Liver (tissue), 9 donors: ENCODE measurements around the gene DAB1. TPM values are rescaled to one million over a fixed set of nuclear protein-coding genes. Genes with fewer than 3 reads are reported as not detected.
A peak's percentile ranks its signal among the peaks of the same experiment; 100 is the strongest.

ENCODE experiments used
- DNase-seq: peaks from one replicate; pipeline ENCODE4 v3.0.0-alpha.2; 2017; ENCODE audit warnings: low spot score
- H3K27ac ChIP-seq, 2 donors: one replicate each; pipeline ENCODE4 v1.7.0; 2013; ENCODE audit warnings: inconsistent platforms in 2 of 2, low read length in 2 of 2, control low read depth in 1 of 2, low read depth in 1 of 2, mild to moderate bottlenecking in 1 of 2
- H3K27me3 ChIP-seq, 4 donors: one replicate each; pipeline versions ENCODE4 v1.6.1 to v1.7.0; 2013; ENCODE audit warnings: low read length in 3 of 4, inconsistent platforms in 1 of 4, mild to moderate bottlenecking in 1 of 4, moderate library complexity in 1 of 4; ENCODE audit not compliant: control insufficient read depth in 4 of 4, insufficient read depth in 4 of 4
- H3K36me3 ChIP-seq, 4 donors: one replicate each; pipeline versions ENCODE4 v1.6.1 to v1.7.0; 2013; ENCODE audit warnings: low read length in 3 of 4, mild to moderate bottlenecking in 3 of 4, low read depth in 1 of 4, moderate library complexity in 1 of 4; ENCODE audit not compliant: control insufficient read depth in 4 of 4, insufficient read depth in 3 of 4
- H3K4me1 ChIP-seq, 4 donors: one replicate each; pipeline versions ENCODE4 v1.6.1 to v1.7.0; 2013; ENCODE audit warnings: low read length in 3 of 4, mild to moderate bottlenecking in 3 of 4, moderate library complexity in 1 of 4; ENCODE audit not compliant: control insufficient read depth in 4 of 4, insufficient read depth in 4 of 4
- H3K4me3 ChIP-seq, 3 donors: one replicate each; pipeline versions ENCODE4 v1.6.1 to v1.7.0; 2013; ENCODE audit warnings: low read length in 3 of 3, control low read depth in 1 of 3, low read depth in 1 of 3, mild to moderate bottlenecking in 1 of 3
- H3K9ac ChIP-seq, 2 donors: one replicate each; pipeline ENCODE4 v1.7.0; 2013; ENCODE audit warnings: low read length in 2 of 2, mild to moderate bottlenecking in 2 of 2, moderate library complexity in 2 of 2, control low read depth in 1 of 2, low read depth in 1 of 2
- H3K9me3 ChIP-seq, 4 donors: one replicate each; pipeline versions ENCODE4 v1.6.1 to v1.7.0; 2013; ENCODE audit warnings: low read length in 3 of 4; ENCODE audit not compliant: control insufficient read depth in 4 of 4
- CTCF ChIP-seq: fragments of 150-350 bp; IDR thresholded peaks from 2 replicates; pipeline ENCODE4 v1.5.1; 2017; ENCODE audit warnings: improper control_type of control experiment, low read depth, low read length; ENCODE audit not compliant: missing input control
- EGR1 ChIP-seq, 2 donors: IDR thresholded peaks; 2 replicates each; pipeline ENCODE4 v1.6.1; 2016 to 2018; ENCODE audit warnings: antibody characterized with exemption in 2 of 2, low read depth in 2 of 2
- FOXA1 ChIP-seq: IDR thresholded peaks from 2 replicates; pipeline ENCODE4 v1.6.1; 2016; ENCODE audit warnings: antibody characterized with exemption
- FOXA2 ChIP-seq: IDR thresholded peaks from 2 replicates; pipeline ENCODE4 v1.6.1; 2016; ENCODE audit warnings: antibody characterized with exemption
- GABPA ChIP-seq, 2 donors: IDR thresholded peaks in 1 of 2; conservative IDR thresholded peaks in 1 of 2; 2 replicates each; pipeline ENCODE4 v1.6.1; 2016; ENCODE audit warnings: antibody characterized with exemption in 2 of 2, mild to moderate bottlenecking in 1 of 2, moderate library complexity in 1 of 2
- HNF4A ChIP-seq, 2 donors: conservative IDR thresholded peaks; 2 replicates each; pipeline ENCODE4 v1.6.1; 2016; ENCODE audit warnings: antibody characterized with exemption in 2 of 2, mild to moderate bottlenecking in 2 of 2
- JUND ChIP-seq, 2 donors: IDR thresholded peaks; 2 replicates each; pipeline ENCODE4 v1.6.1; 2016; ENCODE audit warnings: antibody characterized with exemption in 2 of 2
- NR2F2 ChIP-seq: IDR thresholded peaks from 2 replicates; pipeline ENCODE4 v1.6.1; 2016; ENCODE audit warnings: antibody characterized with exemption
- RAD21 ChIP-seq, 2 donors: IDR thresholded peaks; 2 replicates each; pipeline ENCODE4 v1.6.1; 2016; ENCODE audit warnings: antibody characterized with exemption in 2 of 2, mild to moderate bottlenecking in 2 of 2
- REST ChIP-seq: IDR thresholded peaks from 2 replicates; pipeline ENCODE4 v1.6.1; 2016; ENCODE audit warnings: antibody characterized with exemption, mild to moderate bottlenecking
- RXRA ChIP-seq, 2 donors: IDR thresholded peaks; 2 replicates each; pipeline ENCODE4 v1.6.1; 2017 to 2018; ENCODE audit warnings: antibody characterized with exemption in 2 of 2, mild to moderate bottlenecking in 1 of 2
- SP1 ChIP-seq: IDR thresholded peaks from 2 replicates; pipeline ENCODE4 v1.6.1; 2018; ENCODE audit warnings: antibody characterized with exemption, mild to moderate bottlenecking
- TAF1 ChIP-seq: conservative IDR thresholded peaks from 2 replicates; pipeline ENCODE4 v1.6.1; 2016; ENCODE audit warnings: antibody characterized with exemption, mild to moderate bottlenecking
- YY1 ChIP-seq: IDR thresholded peaks from 2 replicates; pipeline ENCODE4 v1.6.1; 2016; ENCODE audit warnings: antibody characterized with exemption, mild to moderate bottlenecking
- WGBS: extraction: QIAGEN DNeasy Blood & Tissue Kit; methylation state at CpG from one replicate; pipeline ENCODE4 v1.1.7; 2013; 5-methylcytosine and 5-hydroxymethylcytosine counted together
- polyA plus RNA-seq, 2 donors: library from polyadenylated mRNA; stranded (reverse) in 1 of 2; unstranded in 1 of 2; fragments of 200-250 nt in 1 of 2; fragments of >200 nt in 1 of 2; fragmentation: Nextera tagmentation in 1 of 2; extraction: Ambion mirVana in 1 of 2; gene quantifications; one replicate each; pipeline versions ENCODE4 v1.2.1 to v1.2.3, GENCODE V29; 2013 to 2015
- total RNA-seq, 2 donors: library from RNA; depleted of rRNA; stranded (reverse); fragments of >200 nt; gene quantifications; one replicate each; pipeline ENCODE4 v1.2.3, GENCODE V29; 2014
- TF ChIP-seq, protein P1 (sequence below): IDR thresholded peaks from 2 replicates; pipeline ENCODE4 v1.6.1; 2016; ENCODE audit warnings: antibody characterized with exemption
- TF ChIP-seq, protein P2 (sequence below): IDR thresholded peaks from 2 replicates; pipeline ENCODE4 v1.6.1; 2016; ENCODE audit warnings: antibody characterized with exemption
- TF ChIP-seq, protein P3 (sequence below): IDR thresholded peaks from 2 replicates; pipeline ENCODE4 v1.6.1; 2016; ENCODE audit warnings: antibody characterized with exemption
- donor health status: healthy.
- donor health status: healthy.
- donor health status: healthy.
- donor health status: healthy.
- donor health status: healthy.

DAB1 gene
- total and polyA plus RNA-seq, 4 donors, result 0.54 to 1.7 (median 1.2) TPM

DNA sequence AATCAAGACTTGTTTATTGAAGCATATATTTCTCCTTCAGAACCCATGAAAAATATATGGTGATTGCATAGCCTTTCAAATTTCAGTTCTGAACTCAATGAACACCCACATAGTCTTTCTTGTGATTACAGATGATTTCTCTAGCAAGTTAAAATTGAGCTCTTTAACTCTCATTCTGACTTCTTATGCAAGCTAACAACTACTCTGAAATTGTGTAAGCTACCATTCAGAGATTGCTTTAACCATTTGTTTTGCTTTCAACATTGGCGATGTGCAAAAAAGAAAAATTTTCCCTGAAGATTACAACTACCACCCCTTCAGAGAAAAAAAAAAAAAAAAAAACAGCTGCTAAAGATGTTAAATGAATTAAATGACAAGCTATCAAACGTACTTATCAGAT, 193.9 kb downstream of the DAB1 start (continued):
- TF ChIP-seq, protein P1, sequence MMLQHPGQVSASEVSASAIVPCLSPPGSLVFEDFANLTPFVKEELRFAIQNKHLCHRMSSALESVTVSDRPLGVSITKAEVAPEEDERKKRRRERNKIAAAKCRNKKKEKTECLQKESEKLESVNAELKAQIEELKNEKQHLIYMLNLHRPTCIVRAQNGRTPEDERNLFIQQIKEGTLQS, result no peak

- no peak for DNase-seq
- H3K27me3 ChIP-seq, result no peaks in the 10 kb centered on the region
- H3K9me3 ChIP-seq, result no peaks in the 10 kb centered on the region
- H3K36me3 ChIP-seq, result no peaks in the 10 kb centered on the region
- H3K4me3 ChIP-seq, result no peak overlapping the region
- TF ChIP-seq, protein P2, sequence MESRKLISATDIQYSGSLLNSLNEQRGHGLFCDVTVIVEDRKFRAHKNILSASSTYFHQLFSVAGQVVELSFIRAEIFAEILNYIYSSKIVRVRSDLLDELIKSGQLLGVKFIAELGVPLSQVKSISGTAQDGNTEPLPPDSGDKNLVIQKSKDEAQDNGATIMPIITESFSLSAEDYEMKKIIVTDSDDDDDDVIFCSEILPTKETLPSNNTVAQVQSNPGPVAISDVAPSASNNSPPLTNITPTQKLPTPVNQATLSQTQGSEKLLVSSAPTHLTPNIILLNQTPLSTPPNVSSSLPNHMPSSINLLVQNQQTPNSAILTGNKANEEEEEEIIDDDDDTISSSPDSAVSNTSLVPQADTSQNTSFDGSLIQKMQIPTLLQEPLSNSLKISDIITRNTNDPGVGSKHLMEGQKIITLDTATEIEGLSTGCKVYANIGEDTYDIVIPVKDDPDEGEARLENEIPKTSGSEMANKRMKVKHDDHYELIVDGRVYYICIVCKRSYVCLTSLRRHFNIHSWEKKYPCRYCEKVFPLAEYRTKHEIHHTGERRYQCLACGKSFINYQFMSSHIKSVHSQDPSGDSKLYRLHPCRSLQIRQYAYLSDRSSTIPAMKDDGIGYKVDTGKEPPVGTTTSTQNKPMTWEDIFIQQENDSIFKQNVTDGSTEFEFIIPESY, result no peak
- no peak for TF ChIP-seq RXRA (IDR thresholded peaks at IDR 0.05)
- no peak for TF ChIP-seq FOXA1
- TF ChIP-seq FOXA2, result no peak
- WGBS, result 35% methylated on average over 4 of the region's 4 CpGs
- H3K4me1 ChIP-seq, result peaks cover 5 to 17% (median 8%) of the 10 kb centered on the region in 4 donors
- no peak overlapping the region for H3K9ac ChIP-seq
- H3K27ac ChIP-seq, result no peak overlapping the region
Measured at GRCh38 chr1:57229076-57229475, 194.8 kb downstream of the DAB1 start.

- no peak for DNase-seq
- H3K27me3 ChIP-seq, result no peaks in the 10 kb centered on the region
- no peaks in the 10 kb centered on the region for H3K9me3 ChIP-seq
- H3K27ac ChIP-seq, result no peak overlapping the region
- 81% methylated on average over 3 of the region's 3 CpGs for WGBS
- TF ChIP-seq NR2F2 (peak; percentile 74), TAF1 (no peak)
- no peak overlapping the region for H3K4me3 ChIP-seq
- H3K4me1 ChIP-seq, result peaks cover 0 to 2% (median under 1%) of the 10 kb centered on the region in 4 donors
- H3K9ac ChIP-seq, result no peak overlapping the region
- H3K36me3 ChIP-seq, result no peaks in the 10 kb centered on the region
Measured at GRCh38 chr1:57222801-57223200, 201.1 kb downstream of the DAB1 start.

- no peak overlapping the region for H3K9ac ChIP-seq
- DNase-seq, result no peak
- peaks cover 0 to 2% (median under 1%) of the 10 kb centered on the region in 4 donors for H3K4me1 ChIP-seq
- no peaks in the 10 kb centered on the region for H3K36me3 ChIP-seq
- no peaks in the 10 kb centered on the region for H3K9me3 ChIP-seq
- H3K27ac ChIP-seq, result no peak overlapping the region
- H3K27me3 ChIP-seq, result no peaks in the 10 kb centered on the region
- H3K4me3 ChIP-seq, result no peak overlapping the region
- TF ChIP-seq JUND (IDR thresholded peaks at IDR 0.05), result no peak
- TF ChIP-seq SP1, result no peak
- TF ChIP-seq RXRA (IDR thresholded peaks at IDR 0.05), result no peak
- TF ChIP-seq YY1, result no peak
- no peak for TF ChIP-seq HNF4A (conservative IDR thresholded peaks at IDR 0.05)
- no peak for TF ChIP-seq TAF1
- no peak for TF ChIP-seq CTCF
- TF ChIP-seq, protein P2, result no peak
- TF ChIP-seq RAD21 (IDR thresholded peaks at IDR 0.05), result no peak
- TF ChIP-seq REST, result no peak
- no peak for TF ChIP-seq GABPA (IDR thresholded peaks at IDR 0.05 in 1 of 2, conservative IDR thresholded peaks at IDR 0.05 in 1 of 2)
- no peak for TF ChIP-seq FOXA1
- TF ChIP-seq, protein P3, sequence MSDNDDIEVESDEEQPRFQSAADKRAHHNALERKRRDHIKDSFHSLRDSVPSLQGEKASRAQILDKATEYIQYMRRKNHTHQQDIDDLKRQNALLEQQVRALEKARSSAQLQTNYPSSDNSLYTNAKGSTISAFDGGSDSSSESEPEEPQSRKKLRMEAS, result no peak
- no peak for TF ChIP-seq EGR1 (IDR thresholded peaks at IDR 0.05; ENCODE audit: low read depth in 2 of 2)
- TF ChIP-seq NR2F2, result no peak
Measured at GRCh38 chr1:57222307-57222706, 201.6 kb downstream of the DAB1 start.
